ENCODE data around the gene CERS1.

The CERS1 gene

GRCh38 chr19:18898607-18899408, 2.9 kb upstream of the CERS1 start:
- no peak for DNase-seq (ENCODE audit: low read depth in 3 of 3, low spot score in 1 of 3)

GRCh38 chr19:18898081-18898606, 2.2 kb upstream of the CERS1 start:
- no peak for DNase-seq (ENCODE audit: low read depth in 3 of 3, low spot score in 1 of 3)

GRCh38 chr19:18897094-18898029, 1.4 kb upstream of the CERS1 start:
- DNase-seq (ENCODE audit: low read depth in 3 of 3, low spot score in 1 of 3) = no peak

- DNase-seq (ENCODE audit: low read depth in 3 of 3, low spot score in 1 of 3) = no peak
These were observed 473 bp upstream of the CERS1 start for GRCh38 chr19:18896421-18896841.

GRCh38 chr19:18895038-18895823, 727 bp downstream of the CERS1 start:
- no peak for DNase-seq (ENCODE audit: low read depth in 3 of 3, low spot score in 1 of 3)

GRCh38 chr19:18894254-18895037, 1.5 kb downstream of the CERS1 start:
- no peak for DNase-seq (ENCODE audit: low read depth in 3 of 3, low spot score in 1 of 3)

- no peak for DNase-seq (ENCODE audit: low read depth in 3 of 3, low spot score in 1 of 3)
These were observed 2.2 kb downstream of the CERS1 start for GRCh38 chr19:18893587-18894253.

- DNase-seq (ENCODE audit: low read depth in 3 of 3, low spot score in 1 of 3) = no peak
These were observed 5.8 kb downstream of the CERS1 start for GRCh38 chr19:18889949-18890745.

- no peak for DNase-seq (ENCODE audit: low read depth in 3 of 3, low spot score in 1 of 3)
These were observed 9.0 kb downstream of the CERS1 start for GRCh38 chr19:18886972-18887371.

GRCh38 chr19:18883526-18884304, 12.2 kb downstream of the CERS1 start:
- DNase-seq (ENCODE audit: low read depth in 3 of 3, low spot score in 1 of 3) = no peak

GRCh38 chr19:18881491-18881890, 14.5 kb downstream of the CERS1 start:
- DNase-seq (ENCODE audit: low read depth in 3 of 3, low spot score in 1 of 3) = no peak

- DNase-seq (ENCODE audit: low read depth in 3 of 3, low spot score in 1 of 3) = no peak
These were observed 16.2 kb downstream of the CERS1 start for GRCh38 chr19:18879579-18880373.

GRCh38 chr19:18878858-18879578, 16.9 kb downstream of the CERS1 start:
- DNase-seq (ENCODE audit: low read depth in 3 of 3, low spot score in 1 of 3) = no peak

- DNase-seq (ENCODE audit: low read depth in 3 of 3, low spot score in 1 of 3) = no peak
These were observed 17.7 kb downstream of the CERS1 start for GRCh38 chr19:18878058-18878797.

GRCh38 chr19:18876865-18877264, 19.1 kb downstream of the CERS1 start:
- no peak for DNase-seq (ENCODE audit: low read depth in 3 of 3, low spot score in 1 of 3)

GRCh38 chr19:18875726-18876125, 20.2 kb downstream of the CERS1 start:
- DNase-seq (ENCODE audit: low read depth in 3 of 3, low spot score in 1 of 3) = no peak

Data from stimulated activated CD4-positive, alpha-beta T cell treated with anti-CD3 and anti-CD28 coated beads, TNF-alpha, amount 100 ng/mL, for 1 hour (primary cell).